ENCODE data around the gene SEMA3F.

The SEMA3F gene

DNA sequence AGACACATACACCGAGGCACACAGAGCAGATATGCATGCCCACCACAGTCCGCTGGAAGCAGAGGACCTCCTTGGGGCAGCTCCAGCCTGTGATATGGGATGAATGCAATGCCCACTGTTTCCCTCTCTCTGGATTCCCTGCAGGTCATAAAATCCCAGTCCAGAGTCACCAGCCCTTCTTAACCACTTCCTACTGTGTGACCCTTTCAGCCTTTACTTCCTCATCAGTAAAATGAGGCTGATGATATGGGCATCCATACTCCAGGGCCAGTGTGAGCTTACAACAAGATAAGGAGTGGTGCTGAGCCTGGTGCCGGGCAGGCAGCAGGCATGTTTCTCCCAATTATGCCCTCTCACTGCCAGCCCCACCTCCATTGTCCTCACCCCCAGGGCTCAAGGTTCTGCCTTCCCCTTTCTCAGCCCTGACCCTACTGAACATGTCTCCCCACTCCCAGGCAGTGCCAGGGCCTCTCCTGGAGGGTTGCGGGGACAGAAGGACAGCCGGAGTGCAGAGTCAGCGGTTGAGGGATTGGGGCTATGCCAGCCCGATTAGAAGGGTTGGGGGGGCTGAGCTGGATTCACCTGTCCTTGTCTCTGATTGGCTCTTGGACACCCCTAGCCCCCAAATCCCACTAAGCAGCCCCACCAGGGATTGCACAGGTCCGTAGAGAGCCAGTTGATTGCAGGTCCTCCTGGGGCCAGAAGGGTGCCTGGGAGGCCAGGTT lies 36.0 kb downstream of the SEMA3F start, which contains the start of gene GNAT1:
Gene GNAT1 (plus strand): TSS at position 675 of the 725 bp plus-strand sequence. CDS start 116 bp downstream, outside the sequence.
- in situ Hi-C loops (cut with MboI; ENCODE audit: low sequenced_read_pairs): no loop called here

DNA sequence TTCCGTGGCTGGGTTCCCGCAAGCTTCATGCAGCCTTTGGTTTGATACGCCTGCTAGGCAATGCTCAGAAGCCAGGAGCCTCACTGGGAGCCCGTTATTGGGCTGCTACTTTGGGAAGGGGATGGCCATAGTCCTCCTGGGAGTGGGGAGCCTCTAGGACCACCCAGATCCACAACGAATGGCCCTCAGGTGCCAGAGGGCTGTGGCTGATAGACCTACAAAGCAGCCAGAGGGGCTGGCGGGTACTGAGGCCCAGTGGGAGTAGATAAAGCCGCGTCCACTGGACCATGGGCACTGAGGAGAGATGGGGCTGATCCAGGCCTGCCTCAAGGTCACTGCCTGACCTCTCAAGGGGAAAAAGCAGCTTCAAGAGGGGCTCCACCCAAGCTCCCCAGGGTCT lies 37.0 kb downstream of the SEMA3F start:
- in situ Hi-C loops (cut with MboI; ENCODE audit: low sequenced_read_pairs): no loop called here

DNA sequence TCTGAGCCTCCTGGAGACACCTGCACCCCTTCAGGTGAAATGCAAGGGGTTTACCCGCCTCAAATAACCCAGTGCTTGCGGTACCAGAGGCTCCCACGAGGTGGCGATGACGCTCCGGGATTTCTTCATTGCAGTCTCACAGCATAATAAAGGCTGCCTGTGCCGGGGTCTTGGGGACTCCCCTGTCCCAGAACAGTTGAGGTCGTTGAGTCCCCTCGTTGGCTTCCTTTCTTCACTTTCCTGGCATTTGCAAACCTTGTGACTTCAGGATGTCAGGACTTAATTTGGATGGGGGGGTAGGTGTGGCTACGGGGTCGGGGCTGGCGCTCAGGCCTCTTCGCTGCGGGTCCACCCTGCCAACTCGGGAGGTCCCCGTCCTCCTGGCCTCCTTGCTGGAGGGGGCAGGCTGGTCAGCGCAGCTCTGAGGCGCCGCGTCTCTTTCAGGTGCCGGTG lies 37.6 kb downstream of the SEMA3F start:
- in situ Hi-C loops (cut with MboI; ENCODE audit: low sequenced_read_pairs): no loop called here

DNA sequence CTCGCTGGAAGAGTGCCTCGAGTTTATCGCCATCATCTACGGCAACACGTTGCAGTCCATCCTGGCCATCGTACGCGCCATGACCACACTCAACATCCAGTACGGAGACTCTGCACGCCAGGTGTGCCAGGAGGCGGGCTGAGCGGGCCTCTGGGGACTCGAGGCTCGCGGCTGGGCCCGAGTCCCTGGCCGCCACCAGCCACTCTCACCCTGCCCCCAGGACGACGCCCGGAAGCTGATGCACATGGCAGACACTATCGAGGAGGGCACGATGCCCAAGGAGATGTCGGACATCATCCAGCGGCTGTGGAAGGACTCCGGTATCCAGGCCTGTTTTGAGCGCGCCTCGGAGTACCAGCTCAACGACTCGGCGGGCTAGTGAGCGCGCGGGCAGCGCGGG lies 38.2 kb downstream of the SEMA3F start:
- in situ Hi-C loops (cut with MboI; ENCODE audit: low sequenced_read_pairs): no loop called here

DNA sequence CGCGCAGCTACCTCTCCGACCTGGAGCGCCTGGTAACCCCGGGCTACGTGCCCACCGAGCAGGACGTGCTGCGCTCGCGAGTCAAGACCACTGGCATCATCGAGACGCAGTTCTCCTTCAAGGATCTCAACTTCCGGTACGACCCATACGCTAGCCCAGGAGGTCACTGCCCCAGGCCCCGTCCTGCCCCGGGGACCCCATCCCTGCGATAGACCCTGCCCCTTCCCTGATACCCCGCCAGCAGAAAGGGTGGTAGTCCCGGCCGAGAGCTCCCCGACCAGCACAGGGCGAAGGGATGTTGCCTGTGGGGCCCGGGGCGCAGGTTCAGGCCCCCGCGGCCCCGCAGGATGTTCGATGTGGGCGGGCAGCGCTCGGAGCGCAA lies 38.6 kb downstream of the SEMA3F start:
- in situ Hi-C loops (cut with MboI; ENCODE audit: low sequenced_read_pairs): no loop called here

DNA sequence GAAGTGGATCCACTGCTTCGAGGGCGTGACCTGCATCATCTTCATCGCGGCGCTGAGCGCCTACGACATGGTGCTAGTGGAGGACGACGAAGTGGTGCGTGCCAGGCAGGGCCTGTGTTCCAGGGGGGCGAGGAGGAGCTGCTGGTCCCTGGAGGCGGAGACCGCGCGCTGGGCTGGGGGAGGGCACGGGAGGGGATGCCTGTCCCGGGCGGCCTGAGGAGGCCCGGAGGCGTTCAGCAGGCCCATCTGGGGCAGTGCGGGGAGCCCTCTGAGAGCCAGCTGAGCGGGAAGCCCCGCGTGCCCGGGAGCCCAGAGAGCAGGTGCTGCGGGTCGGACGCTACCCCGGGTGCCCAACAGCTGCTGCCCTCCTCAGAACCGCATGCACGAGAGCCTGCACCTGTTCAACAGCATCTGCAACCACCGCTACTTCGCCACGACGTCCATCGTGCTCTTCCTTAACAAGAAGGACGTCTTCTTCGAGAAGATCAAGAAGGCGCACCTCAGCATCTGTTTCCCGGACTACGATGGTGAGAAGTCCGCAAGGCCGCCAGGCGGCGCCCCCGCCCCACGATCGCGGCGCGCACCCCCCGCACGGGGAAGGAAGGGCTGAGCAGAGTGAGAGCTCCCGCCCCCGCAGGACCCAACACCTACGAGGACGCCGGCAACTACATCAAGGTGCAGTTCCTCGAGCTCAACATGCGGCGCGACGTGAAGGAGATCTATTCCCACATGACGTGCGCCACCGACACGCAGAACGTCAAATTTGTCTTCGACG lies 39.2 kb downstream of the SEMA3F start:
- in situ Hi-C loops (cut with MboI; ENCODE audit: low sequenced_read_pairs): no loop called here

DNA sequence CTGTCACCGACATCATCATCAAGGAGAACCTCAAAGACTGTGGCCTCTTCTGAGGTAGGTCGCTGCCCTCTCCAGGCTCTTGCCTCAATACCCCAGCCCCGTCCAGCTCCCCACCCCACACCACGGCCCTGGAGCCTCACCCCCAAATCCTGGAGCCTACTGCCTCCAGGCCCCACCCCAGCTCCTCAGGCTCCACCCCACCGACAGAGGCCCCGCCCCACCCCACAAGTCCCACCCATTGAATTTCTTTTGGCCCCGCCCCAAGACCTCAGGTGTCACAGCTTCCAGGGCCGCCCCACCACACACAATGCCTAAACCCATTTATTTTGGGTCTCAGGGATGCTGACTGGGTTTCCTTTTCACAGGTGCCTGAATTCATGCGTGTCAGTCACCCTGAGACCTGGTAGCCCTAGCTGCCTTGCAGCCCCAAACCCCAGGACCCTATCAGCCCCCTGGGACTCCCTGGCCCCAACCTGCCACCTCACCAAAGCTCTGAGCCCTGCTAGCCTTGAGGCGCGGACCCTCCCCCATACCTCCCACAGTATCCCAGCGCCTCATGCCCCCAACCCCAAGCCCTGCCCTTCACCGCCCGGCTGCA lies 39.9 kb downstream of the SEMA3F start:
- in situ Hi-C loops (cut with MboI; ENCODE audit: low sequenced_read_pairs): no loop called here

DNA sequence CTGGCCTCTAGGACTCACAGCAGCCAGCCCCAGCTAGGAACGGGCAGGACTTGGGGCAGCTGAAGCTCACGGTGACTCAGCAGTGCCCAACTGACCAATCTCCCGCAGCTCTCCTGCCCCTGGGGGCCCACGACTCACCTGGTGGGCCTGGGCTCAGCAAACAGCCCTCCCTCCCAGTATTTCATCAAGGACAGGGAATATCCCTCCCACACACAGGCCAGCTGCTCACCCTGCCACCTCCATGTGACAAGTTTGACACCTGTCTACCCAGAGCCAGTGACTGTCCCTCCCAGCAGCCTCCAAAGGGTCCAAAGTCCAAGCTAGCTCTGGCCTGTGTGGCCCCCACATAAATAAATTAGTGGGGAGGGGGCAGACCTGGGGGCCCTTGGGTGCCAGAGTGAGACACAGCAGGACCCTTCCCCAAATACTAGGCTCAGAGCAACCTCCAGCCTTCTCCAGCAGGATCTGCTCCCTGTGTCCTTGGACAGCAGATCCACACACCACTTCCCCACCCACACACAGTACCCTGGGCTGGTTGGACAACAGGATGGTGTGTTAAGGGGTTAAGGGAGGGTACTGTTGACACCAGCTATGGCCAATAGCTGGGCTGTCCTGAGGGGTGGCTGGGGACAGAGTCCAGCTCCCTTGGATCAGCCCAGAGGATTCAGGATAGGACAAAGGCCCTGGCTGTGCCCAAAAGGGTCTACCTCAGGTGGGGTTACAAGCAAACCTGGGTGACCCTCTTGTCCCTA lies 40.6 kb downstream of the SEMA3F start:
- in situ Hi-C loops (cut with MboI; ENCODE audit: low sequenced_read_pairs): no loop called here

DNA sequence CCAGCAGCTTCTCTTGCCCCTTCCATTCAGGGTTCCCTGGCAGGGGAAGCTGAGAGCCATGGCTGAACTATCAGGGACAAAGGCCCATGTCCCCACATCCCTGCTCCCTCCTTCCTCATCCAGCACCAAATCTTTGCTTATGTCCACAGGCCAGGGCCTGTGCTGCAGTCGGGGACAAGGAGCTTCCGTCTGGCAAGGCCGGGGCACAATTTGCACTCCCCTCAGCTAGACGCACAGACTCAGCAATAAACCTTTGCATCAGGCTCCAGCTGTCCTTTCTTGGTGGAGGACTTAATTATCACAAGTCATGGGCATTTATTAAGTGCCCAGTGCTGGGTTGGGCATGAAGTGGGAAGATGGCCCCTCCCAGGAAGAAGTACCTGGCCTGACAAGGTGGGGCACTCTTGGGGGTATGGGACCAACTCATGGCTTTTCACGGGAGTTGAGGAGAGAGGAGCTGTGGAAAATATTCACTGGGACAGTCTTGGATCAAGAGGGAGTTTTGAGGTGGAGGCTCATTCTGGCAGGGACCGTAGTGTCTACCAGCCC lies 41.2 kb downstream of the SEMA3F start:
- in situ Hi-C loops (cut with MboI; ENCODE audit: low sequenced_read_pairs): no loop called here

DNA sequence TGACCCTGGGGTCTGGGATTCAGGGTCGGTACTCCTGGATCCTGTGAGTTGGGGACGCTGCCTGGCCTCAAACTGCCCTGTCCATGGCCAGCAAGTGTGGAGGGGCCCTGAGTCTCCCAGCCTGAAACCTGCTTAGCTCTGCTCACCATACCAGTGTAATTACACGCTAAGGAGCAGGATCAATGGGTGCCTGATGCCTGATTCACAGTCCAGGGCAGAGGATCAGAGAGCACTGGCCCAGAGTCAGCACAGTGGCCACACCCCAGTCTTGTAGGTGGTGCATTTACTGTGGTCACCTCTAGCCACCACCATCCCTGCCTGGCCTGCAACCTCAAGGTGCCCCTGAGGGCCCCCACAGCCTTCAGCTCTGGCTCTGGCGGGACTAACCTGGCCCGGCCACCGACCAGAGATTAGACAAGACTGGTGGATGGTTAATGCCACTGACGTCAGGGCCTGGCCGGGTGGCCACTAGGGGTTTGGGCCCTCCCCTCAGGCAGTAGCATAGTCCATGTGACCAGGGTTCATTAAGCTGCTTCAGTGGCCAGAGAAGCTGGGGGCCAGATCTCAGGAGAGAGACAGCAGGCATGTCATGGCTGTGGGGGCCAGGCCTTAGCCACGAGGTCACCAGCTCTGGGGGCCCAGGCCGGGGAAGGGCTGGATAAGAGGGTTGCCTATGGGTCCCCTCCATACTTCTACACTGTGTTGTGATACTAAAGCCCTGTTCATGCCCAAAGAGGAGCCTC lies 46.6 kb downstream of the SEMA3F start:
- in situ Hi-C loops (cut with MboI; ENCODE audit: low sequenced_read_pairs): no loop called here

DNA sequence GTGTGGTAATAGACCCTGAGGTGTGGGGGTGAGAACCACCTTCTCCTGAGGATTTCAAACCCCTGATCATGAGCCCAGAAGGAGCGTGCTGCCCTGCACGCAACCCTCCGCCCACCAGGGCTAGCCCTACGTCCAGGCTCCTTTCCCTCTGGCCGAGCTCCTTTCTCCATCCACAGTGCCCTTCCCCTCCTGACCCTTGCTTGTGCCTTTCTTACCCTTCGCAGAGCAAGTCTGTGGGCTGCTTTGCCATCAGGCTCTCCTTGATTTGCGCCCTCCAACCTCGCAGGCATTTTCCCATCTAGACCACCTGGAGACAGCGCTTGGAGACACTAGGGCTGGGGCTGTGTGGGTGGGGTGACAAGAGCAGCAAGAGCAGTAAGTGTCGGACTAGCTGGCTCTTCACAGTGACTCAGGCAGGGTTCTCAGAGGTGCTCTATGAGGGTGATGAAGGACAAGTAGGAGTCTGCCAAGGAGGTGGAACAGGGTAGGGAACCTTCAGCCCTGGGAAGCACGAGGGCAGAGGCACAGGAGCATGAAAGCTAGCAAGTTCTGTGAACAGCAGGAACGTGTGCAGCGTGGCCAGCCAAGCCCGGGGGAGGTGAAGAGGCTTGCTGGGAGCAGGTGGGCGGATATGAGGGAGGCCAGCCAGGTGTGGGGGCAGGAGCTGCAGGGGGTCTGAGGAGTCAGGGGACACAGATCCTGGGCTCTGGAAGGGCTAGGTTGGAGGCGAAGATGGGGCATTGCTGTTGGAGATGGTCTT lies 47.4 kb downstream of the SEMA3F start:
- in situ Hi-C loops (cut with MboI; ENCODE audit: low sequenced_read_pairs): no loop called here

DNA sequence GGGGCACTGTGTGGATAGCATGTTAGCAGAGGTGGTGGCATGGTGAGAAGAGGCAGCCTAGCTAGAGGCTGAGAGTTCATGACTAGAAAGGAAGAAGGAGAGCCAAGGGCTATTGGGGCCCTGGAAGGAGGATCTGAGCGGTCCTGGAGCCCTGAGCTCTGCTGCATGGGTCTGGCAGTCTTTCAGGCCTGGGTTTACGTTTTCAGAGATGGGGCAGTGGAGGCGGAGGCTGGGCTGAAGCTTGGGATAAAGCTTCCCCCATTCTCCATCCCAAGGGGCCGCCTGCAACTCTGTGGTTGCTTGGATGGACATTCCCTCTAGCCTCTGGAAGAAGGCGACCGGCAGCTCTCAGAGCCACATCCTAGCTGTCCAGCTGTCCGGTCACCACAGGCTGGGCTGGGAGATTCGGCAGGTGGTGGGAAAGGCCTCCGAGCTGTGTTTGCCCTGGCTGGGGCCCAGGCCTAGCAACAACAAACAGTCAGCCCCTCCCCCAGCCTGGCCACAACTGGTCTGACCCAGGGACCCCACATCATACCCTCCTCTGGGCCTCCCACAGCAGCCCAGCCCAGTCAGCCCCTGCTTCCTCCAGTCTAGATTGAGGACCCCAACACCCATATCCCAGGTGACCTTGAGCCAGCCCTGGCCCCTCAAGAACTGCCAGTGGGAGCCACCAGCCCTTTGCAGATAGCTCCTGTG lies 48.1 kb downstream of the SEMA3F start:
- in situ Hi-C loops (cut with MboI; ENCODE audit: low sequenced_read_pairs): no loop called here

DNA sequence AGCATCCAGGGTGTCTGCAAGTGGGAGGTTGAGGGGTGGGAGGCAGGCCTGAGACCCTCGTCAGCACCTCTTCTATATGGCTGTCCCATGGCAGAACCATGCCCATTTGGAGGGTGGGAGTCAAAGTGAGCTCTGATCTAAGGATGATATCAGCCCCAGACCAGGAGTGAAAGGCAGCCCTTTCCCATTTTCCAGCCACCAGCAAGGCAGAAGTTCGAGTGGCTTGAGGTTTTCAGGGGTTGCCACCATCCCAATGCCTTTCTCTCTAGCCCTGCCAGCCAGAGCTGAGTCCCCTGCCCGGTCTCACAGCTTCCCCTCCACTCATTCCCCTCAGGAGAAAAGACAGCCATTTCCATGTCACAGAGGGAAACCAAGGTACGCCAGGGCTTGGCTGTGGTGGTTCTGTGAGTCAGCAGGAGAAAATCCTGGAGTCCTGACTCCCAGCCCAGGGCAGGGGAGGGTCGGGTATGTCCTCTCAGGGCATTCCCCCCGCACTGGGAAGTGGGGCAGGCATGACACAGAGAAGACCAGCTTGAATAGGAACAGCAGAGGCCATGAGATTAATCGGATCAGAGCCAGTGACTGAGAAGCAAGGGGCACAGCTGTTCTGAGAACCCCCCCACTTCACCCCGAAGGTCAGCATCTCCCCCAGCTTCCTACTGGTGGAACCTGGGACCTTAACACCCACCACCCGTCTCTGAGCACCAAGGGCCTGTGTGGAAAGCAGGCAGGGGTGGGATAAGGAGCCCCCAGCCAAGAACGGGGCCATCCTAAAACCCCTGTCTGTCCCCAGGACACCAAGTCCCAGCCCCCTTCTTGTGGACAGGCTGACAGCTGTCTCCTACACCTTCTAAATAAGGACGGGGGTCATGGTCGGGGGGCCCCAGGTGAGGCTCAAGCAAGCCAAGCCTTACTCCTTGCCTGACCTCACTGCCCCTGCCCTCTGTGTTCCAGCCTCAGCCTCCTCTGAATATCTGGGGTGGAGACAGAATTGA lies 49.0 kb downstream of the SEMA3F start:
- in situ Hi-C loops (cut with MboI; ENCODE audit: low sequenced_read_pairs): no loop called here

DNA sequence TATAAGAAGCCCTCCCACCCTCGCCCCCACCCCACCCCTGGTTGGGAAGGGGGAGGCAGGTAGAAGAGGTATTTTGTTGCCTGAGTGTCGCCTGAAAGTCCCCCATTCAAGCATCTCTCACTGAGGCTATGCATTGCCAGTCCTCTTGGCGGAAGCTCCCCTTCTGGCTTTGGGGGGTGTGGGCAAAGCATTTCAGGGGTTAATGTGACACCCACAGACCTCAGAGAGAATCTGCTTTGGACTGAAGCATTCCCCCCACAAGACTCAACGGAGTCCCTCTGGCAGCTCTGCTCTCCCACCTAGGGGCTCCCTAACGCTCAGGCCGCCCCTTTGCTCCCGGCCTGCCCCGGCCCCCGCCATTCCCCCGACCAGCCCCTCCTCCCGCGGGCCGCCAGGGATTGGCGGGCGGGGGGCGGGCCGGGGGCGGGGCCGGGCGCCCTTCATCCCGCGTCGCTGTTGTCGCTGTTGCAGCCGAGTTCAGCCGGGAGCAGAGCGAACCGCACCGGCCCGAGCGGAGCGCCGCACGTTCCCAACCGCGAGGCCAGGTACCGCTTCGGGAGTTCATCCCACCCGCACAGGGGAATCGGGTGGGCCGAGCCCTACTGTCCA lies 49.8 kb downstream of the SEMA3F start, which contains the start of gene SLC38A3:
Gene SLC38A3 (plus strand): TSS at position 468 of the 609 bp plus-strand sequence. CDS start 8,929 bp downstream, outside the sequence.
- in situ Hi-C loops (cut with MboI; ENCODE audit: low sequenced_read_pairs): no loop called here

DNA sequence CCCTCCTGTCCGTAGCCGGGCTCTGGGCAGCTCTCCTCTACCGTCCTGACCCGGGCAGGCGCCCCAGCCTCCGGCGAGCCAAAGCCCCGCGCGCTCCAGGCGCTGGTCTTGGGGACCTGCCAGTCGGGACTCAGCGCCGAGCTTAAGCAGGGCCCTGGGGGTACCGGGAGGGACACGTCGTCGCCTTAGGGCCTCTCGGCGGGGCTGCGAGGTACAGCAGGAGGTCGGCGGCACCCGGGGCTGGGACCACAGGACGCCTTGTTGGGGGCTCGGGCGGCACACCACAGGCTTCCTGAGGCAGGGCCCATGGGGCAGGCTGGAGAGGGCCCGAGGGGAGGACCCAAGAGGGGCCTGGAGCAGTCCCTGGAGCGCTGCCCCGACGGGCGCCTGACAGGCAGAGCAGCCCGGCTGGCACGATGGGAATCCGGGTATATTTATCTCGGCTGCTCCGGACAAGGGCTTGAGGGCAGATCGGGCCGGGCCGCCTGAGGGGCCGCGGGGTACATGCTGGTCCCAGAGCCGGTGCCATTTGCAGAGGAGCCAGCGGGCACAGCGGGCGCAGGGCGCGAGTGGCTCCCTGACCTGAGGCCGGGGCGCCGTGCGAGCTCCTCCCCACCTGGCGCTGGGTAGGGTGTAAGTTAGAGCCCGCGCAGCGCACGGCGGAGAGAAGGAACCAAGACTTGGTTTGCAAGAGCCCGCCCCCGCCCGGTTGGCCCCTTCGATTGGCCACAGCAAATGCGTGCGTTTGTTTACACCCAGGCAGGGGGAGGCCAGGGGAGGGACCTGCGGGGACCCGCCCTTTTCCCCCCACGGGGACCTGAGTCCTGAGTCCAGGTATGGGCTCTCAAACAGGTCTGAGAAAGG lies 50.5 kb downstream of the SEMA3F start:
- in situ Hi-C loops (cut with MboI; ENCODE audit: low sequenced_read_pairs): no loop called here

Data from HL-60/S4 treated with retinoic acid at 250 ng/mL for 4 days and 3 days (cell line).